ENCODE measurements around the gene KANSL1. TPM values are rescaled to one million over a fixed set of nuclear protein-coding genes. Genes with fewer than 3 reads are reported as not detected.

KANSL1 gene
- total RNA-seq, 1 donor = 171 TPM

- no peak for TF ChIP-seq CTCF (IDR thresholded peaks at IDR 0.05; ENCODE audit: insufficient read depth, low read depth, low read length)
- no peak for DNase-seq (ENCODE audit: low read depth)
- no peak overlapping the region for H3K4me3 ChIP-seq (ENCODE audit: low read depth, low read length)
These were observed 2.9 kb upstream of the KANSL1 start for GRCh38 chr17:46195939-46196716.

GRCh38 chr17:46195217-46195855, 2.1 kb upstream of the KANSL1 start:
- no peak overlapping the region for H3K4me3 ChIP-seq (ENCODE audit: low read depth, low read length)
- no peak for TF ChIP-seq CTCF (IDR thresholded peaks at IDR 0.05; ENCODE audit: insufficient read depth, low read depth, low read length)
- no peak for DNase-seq (ENCODE audit: low read depth)

- DNase-seq (ENCODE audit: low read depth) = peak; percentile 74
- H3K4me3 ChIP-seq (ENCODE audit: low read depth, low read length) = peak overlapping the region; percentile 81
- TF ChIP-seq CTCF (IDR thresholded peaks at IDR 0.05; ENCODE audit: insufficient read depth, low read depth, low read length) = peak; percentile 74
These were observed 1.4 kb upstream of the KANSL1 start for GRCh38 chr17:46194393-46195216.

- peak overlapping the region; percentile 81 for H3K4me3 ChIP-seq (ENCODE audit: low read depth, low read length)
- TF ChIP-seq CTCF (IDR thresholded peaks at IDR 0.05; ENCODE audit: insufficient read depth, low read depth, low read length) = no peak
- DNase-seq (ENCODE audit: low read depth) = peak; percentile 98
These were observed 580 bp upstream of the KANSL1 start for GRCh38 chr17:46193626-46194392.

GRCh38 chr17:46192439-46193150, 634 bp downstream of the KANSL1 start:
- peak; percentile 81 for DNase-seq (ENCODE audit: low read depth)
- no peak for TF ChIP-seq CTCF (IDR thresholded peaks at IDR 0.05; ENCODE audit: insufficient read depth, low read depth, low read length)
- peak overlapping the region; percentile 93 for H3K4me3 ChIP-seq (ENCODE audit: low read depth, low read length)

GRCh38 chr17:46192189-46192438, 1.1 kb downstream of the KANSL1 start:
- H3K4me3 ChIP-seq (ENCODE audit: low read depth, low read length) = peak overlapping the region; percentile 93
- no peak for DNase-seq (ENCODE audit: low read depth)
- TF ChIP-seq CTCF (IDR thresholded peaks at IDR 0.05; ENCODE audit: insufficient read depth, low read depth, low read length) = no peak
